B cell (primary cell): ENCODE results near the gene TBC1D2B.
"Not testable (repeated sequence)": the region's sequence is repeated elsewhere in the genome, so short reads cannot be mapped to it uniquely, and the experiment has no call there.

ENCODE experiments used
- EZH2 ChIP-seq: IDR thresholded peaks from 2 replicates; pipeline ENCODE4 v1.6.1; 2012; ENCODE audit warnings: borderline replicate concordance, low read depth, mild to moderate bottlenecking, moderate library complexity, low read length; ENCODE audit not compliant: insufficient read depth, poor library complexity, severe bottlenecking
- TF ChIP-seq, protein P1 (sequence below): fragments of 200-600 bp; IDR thresholded peaks from one replicate; pipeline ENCODE4 v1.8.0; 2022; ENCODE audit warnings: antibody characterized with exemption, mild to moderate bottlenecking

GRCh38 chr15:77977903-77978758 is 99.4 kb downstream of the TBC1D2B start:
- TF ChIP-seq, protein P1, sequence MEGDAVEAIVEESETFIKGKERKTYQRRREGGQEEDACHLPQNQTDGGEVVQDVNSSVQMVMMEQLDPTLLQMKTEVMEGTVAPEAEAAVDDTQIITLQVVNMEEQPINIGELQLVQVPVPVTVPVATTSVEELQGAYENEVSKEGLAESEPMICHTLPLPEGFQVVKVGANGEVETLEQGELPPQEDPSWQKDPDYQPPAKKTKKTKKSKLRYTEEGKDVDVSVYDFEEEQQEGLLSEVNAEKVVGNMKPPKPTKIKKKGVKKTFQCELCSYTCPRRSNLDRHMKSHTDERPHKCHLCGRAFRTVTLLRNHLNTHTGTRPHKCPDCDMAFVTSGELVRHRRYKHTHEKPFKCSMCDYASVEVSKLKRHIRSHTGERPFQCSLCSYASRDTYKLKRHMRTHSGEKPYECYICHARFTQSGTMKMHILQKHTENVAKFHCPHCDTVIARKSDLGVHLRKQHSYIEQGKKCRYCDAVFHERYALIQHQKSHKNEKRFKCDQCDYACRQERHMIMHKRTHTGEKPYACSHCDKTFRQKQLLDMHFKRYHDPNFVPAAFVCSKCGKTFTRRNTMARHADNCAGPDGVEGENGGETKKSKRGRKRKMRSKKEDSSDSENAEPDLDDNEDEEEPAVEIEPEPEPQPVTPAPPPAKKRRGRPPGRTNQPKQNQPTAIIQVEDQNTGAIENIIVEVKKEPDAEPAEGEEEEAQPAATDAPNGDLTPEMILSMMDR, result not testable (repeated sequence)
- not testable (repeated sequence) for TF ChIP-seq EZH2
